OCI-LY7 (cell line): ENCODE results near the gene ACSS1.

ENCODE experiments used
- EZH2phosphoT487 ChIP-seq: fragments of 200-600 bp; sonication (generic); IDR thresholded peaks from 2 replicates; pipeline ENCODE4 v1.6.1; 2018; ENCODE audit warnings: low read depth, borderline replicate concordance, mild to moderate bottlenecking, mixed run types, antibody characterized with exemption, low read length, moderate library complexity, mixed read lengths
- TF ChIP-seq, protein P1 (sequence below): fragments of 200-600 bp; sonication (generic); conservative IDR thresholded peaks from 2 replicates; pipeline ENCODE4 v1.5.1; 2014; ENCODE audit warnings: mild to moderate bottlenecking, antibody characterized with exemption, low read length, moderate library complexity, mixed read lengths

DNA sequence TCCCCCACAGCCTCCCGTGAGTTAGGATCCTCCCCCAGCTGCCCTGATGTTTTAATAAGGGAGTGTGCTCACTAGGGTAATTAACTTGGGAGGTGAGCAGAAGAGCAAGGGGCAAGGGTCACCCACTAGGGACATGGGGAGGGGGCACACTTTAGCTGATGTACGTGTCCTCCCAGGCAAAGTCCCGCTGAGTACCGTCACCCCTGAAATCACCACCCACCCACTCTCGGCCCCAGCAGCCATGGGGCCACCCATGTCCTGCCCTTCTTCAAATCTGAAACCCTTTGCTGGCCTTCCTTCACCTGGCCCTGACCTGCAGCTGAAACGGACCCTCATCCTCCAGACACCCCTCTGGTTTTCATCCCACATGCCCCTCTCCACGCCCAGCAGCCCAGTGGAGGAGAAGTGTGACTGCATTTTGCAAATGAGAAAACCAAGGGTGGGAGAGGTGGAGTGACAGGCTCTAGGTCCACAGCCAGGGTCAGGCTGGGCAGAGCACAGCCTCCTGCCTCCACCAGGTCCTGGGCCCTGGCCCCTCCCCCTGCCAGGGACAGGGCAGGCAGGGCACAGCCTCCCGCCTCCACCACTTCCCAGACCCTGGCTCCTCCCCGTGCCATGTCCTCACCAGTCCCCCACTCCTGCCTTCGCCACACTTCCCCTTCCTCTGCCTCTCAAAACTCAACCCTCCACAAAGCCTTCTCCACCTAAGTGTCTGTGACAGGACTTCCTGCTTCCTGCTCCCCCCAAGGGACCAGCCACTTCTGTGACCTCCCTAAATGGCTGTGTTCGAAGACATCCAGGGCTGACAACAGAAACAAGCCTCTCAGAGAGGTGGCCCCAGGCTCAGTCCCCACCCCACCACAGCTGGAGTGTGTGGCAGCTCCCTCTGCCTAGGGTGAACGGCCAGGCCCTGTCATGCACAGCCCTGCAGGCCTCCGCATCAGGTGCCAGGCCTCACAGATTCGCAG, 15.1 kb downstream of the ACSS1 start:
- TF ChIP-seq, protein P1, sequence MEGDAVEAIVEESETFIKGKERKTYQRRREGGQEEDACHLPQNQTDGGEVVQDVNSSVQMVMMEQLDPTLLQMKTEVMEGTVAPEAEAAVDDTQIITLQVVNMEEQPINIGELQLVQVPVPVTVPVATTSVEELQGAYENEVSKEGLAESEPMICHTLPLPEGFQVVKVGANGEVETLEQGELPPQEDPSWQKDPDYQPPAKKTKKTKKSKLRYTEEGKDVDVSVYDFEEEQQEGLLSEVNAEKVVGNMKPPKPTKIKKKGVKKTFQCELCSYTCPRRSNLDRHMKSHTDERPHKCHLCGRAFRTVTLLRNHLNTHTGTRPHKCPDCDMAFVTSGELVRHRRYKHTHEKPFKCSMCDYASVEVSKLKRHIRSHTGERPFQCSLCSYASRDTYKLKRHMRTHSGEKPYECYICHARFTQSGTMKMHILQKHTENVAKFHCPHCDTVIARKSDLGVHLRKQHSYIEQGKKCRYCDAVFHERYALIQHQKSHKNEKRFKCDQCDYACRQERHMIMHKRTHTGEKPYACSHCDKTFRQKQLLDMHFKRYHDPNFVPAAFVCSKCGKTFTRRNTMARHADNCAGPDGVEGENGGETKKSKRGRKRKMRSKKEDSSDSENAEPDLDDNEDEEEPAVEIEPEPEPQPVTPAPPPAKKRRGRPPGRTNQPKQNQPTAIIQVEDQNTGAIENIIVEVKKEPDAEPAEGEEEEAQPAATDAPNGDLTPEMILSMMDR: no peak
- no peak for TF ChIP-seq EZH2phosphoT487
